Lung (tissue), 12 donors: Measurements from ENCODE around the gene HJV. TPM values are rescaled to one million over a fixed set of nuclear protein-coding genes. Genes with fewer than 3 reads are reported as not detected.

Experiments used
- ATAC-seq: fragments of 200-7000 bp; cut with Tn5 transposase; one replicate; pipeline ENCODE4 v1.9.1; 2020; ENCODE audit warnings: moderate number of reproducible peaks; ENCODE audit not compliant: insufficient read depth, low FRiP score
- DNase-seq, 3 donors: peaks; one replicate each; pipeline ENCODE4 v3.0.0-alpha.2; 2013 to 2017
- H3K27ac ChIP-seq, 2 donors: one replicate each; pipeline ENCODE4 v1.5.1; 2013; ENCODE audit warnings: mild to moderate bottlenecking in 2 of 2, moderate library complexity in 2 of 2, control low read depth in 1 of 2, inconsistent platforms in 1 of 2, low read depth in 1 of 2, low read length in 1 of 2
- H3K27me3 ChIP-seq, 3 donors: one replicate each; pipeline ENCODE4 v1.5.1; 2013; ENCODE audit warnings: low read length in 2 of 3; ENCODE audit not compliant: control insufficient read depth in 3 of 3, insufficient read depth in 3 of 3
- H3K36me3 ChIP-seq, 4 donors: one replicate each; pipeline ENCODE4 v1.5.1; 2013; ENCODE audit warnings: low read length in 4 of 4, mild to moderate bottlenecking in 1 of 4, moderate library complexity in 1 of 4; ENCODE audit not compliant: control insufficient read depth in 4 of 4, insufficient read depth in 4 of 4
- H3K4me1 ChIP-seq, 5 donors: one replicate each; pipeline ENCODE4 v1.5.1; 2013; ENCODE audit warnings: low read length in 5 of 5, mild to moderate bottlenecking in 2 of 5, moderate library complexity in 1 of 5; ENCODE audit not compliant: control insufficient read depth in 5 of 5, insufficient read depth in 5 of 5
- H3K4me3 ChIP-seq: one replicate; pipeline ENCODE4 v1.5.1; 2013; ENCODE audit warnings: mild to moderate bottlenecking, control low read depth, moderate library complexity
- H3K9ac ChIP-seq, 2 donors: one replicate each; pipeline ENCODE4 v1.5.1; 2013; ENCODE audit warnings: low read length in 2 of 2, control low read depth in 1 of 2; ENCODE audit not compliant: insufficient read depth in 1 of 2
- H3K9me3 ChIP-seq, 4 donors: one replicate each; pipeline ENCODE4 v1.5.1; 2013; ENCODE audit warnings: low read length in 3 of 4, mild to moderate bottlenecking in 1 of 4, moderate library complexity in 1 of 4; ENCODE audit not compliant: control insufficient read depth in 4 of 4, insufficient read depth in 3 of 4
- WGBS, 2 donors: extraction: QIAGEN DNeasy Blood & Tissue Kit; methylation state at CpG; one replicate each; pipeline ENCODE4 v1.1.7; 2013; 5-methylcytosine and 5-hydroxymethylcytosine counted together
- polyA plus RNA-seq, 2 donors: library from polyadenylated mRNA; stranded (reverse); fragments of 200-250 nt; gene quantifications; one replicate each; pipeline ENCODE4 v1.2.1, GENCODE V29; 2013
- total RNA-seq, 2 donors: library from RNA; depleted of rRNA in 1 of 2; stranded (reverse); fragments of >200 nt in 1 of 2; gene quantifications; one replicate each; pipeline ENCODE4 v1.2.1, GENCODE V29; 2014 to 2021
- TF ChIP-seq, protein P1 (sequence below): IDR thresholded peaks from 2 replicates; pipeline ENCODE4 v1.5.1; 2012; ENCODE audit warnings: mild to moderate bottlenecking; ENCODE audit errors: control extremely low read depth, extremely low read depth
- donor health status: control.
- donor health status: control.
- donor health status: Bipolar disorder and iron deficiency.
- donor health status: healthy.
- donor health status: DM: yes; HTN: yes; CAD: no.

HJV gene
- total and polyA plus RNA-seq, 4 donors: not detected

DNA sequence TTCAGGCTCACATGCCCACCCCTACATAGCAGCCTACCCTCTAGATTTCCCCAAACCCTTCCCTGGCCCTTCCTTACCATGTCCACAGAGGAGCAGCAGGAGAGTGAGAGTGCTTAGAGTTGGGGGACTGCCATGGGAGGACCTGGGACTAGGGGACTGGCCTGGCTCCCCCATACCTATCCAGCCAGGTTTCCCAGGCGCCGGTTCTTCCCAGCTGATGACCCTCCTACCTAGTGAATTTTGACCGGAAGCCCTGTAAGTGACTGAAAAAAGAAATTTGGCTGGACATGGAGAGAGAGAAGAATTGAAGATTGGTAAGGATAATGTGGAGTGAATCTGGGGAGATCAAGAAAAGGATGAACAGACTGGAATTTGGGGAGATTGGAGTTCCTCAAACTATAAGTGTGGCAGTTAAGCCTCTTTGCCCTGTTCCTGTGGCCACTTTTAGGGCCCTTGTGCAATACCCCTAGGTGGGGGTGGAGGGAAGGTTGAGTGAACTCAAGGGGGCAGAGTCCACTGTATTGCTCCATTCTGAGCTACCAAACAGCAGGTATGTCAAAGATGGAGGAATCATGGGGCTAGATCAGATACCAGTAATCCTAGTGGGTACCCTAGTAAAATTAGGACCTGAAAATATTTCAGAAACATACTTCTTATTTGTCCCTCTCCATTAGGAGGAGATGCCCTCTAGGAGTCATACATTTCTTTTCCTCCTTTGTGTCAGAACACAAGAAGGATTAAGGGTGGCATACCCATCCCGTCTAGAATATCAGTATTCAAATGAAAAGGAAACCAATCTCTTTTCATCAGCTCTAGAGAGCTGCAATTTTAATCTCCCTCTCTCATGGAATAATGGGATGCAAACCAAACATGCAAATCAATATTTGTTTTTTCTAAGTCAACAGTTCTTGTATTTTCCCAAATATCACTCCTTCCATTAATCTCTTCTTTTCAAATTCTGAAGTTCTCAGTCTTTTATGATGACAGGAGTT is 1.2 kb downstream of the HJV start:
- ATAC-seq (no peak), DNase-seq (no peak)
- Histone ChIP-seq H3K4me1 (peaks cover 0 to 4% (median 3%) of the 10 kb centered on the region in 5 donors), H3K27me3 (peaks cover 0 to 42% (median 38%) of the 10 kb centered on the region in 3 donors), H3K9me3 (no peaks in the 10 kb centered on the region), H3K27ac (no peak overlapping the region), H3K9ac (no peak overlapping the region), H3K4me3 (no peak overlapping the region), H3K36me3 (no peaks in the 10 kb centered on the region)
- WGBS, 2 donors: 89 to 92% methylated on average over 4 of the region's 4 CpGs
- TF ChIP-seq, protein P1, sequence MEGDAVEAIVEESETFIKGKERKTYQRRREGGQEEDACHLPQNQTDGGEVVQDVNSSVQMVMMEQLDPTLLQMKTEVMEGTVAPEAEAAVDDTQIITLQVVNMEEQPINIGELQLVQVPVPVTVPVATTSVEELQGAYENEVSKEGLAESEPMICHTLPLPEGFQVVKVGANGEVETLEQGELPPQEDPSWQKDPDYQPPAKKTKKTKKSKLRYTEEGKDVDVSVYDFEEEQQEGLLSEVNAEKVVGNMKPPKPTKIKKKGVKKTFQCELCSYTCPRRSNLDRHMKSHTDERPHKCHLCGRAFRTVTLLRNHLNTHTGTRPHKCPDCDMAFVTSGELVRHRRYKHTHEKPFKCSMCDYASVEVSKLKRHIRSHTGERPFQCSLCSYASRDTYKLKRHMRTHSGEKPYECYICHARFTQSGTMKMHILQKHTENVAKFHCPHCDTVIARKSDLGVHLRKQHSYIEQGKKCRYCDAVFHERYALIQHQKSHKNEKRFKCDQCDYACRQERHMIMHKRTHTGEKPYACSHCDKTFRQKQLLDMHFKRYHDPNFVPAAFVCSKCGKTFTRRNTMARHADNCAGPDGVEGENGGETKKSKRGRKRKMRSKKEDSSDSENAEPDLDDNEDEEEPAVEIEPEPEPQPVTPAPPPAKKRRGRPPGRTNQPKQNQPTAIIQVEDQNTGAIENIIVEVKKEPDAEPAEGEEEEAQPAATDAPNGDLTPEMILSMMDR: no peak

- Histone ChIP-seq H3K4me3 (no peak overlapping the region), H3K27me3 (peaks cover 0 to 46% (median 38%) of the 10 kb centered on the region in 3 donors), H3K4me1 (peaks cover 0 to 4% (median 3%) of the 10 kb centered on the region in 5 donors), H3K36me3 (no peaks in the 10 kb centered on the region), H3K9me3 (no peaks in the 10 kb centered on the region), H3K9ac (no peak overlapping the region), H3K27ac (no peak overlapping the region)
- ATAC-seq (no peak), DNase-seq (no peak)
- WGBS, 2 donors: 13 to 17% methylated on average over 41 to 43 of the region's 43 CpGs
- TF ChIP-seq, protein P1: no peak
These were observed 2.1 kb downstream of the HJV start for GRCh38 chr1:146019231-146020057.

DNA sequence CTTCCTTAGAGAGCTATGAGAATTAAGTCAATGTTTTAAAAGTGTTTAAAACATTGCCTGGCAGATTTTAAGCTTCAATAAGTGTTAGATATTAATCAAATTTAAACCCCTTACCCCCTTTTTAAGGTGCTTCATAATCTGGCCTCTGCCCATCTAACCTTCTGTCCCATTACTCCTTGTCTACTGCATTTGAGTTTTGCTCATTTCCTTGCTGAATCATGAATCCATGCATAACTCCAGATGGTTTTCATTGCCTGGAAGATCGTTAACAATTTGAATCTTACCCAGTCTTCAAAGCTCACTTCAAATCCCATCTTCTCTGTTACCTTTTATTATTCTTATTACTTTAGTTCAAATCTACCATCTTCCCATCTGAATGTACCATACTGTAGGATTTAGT is 4.6 kb downstream of the HJV start:
- no peak for ATAC-seq
- Histone ChIP-seq H3K36me3 (no peaks in the 10 kb centered on the region), H3K9ac (no peak overlapping the region), H3K27ac (no peak overlapping the region), H3K4me1 (peaks cover 0 to 9% (median under 1%) of the 10 kb centered on the region in 5 donors), H3K4me3 (no peak overlapping the region), H3K27me3 (peaks cover 0 to 44% (median 41%) of the 10 kb centered on the region in 3 donors), H3K9me3 (no peaks in the 10 kb centered on the region)
- TF ChIP-seq, protein P1: no peak
- no peak for DNase-seq
- 67 to 82% methylated on average over 1 of the region's 1 CpG for WGBS, 2 donors
